H1 (cell line): ENCODE measurements around the gene CORO7. TPM values are rescaled to one million over a fixed set of nuclear protein-coding genes. Genes with fewer than 3 reads are reported as not detected.

Experiments used
- CTCF ChIA-PET: fragments of 300-600 bp; sonication (Branson Sonifier 250); formaldehyde crosslinking; loops from one replicate; lab custom pipeline; 2021; ENCODE audit not compliant: partially characterized antibody; lab: Charles Lee
- POLR2A ChIA-PET: fragments of 300-600 bp; sonication (Branson Sonifier 250); formaldehyde crosslinking; loops from one replicate; lab custom pipeline; 2021; ENCODE audit warnings: inconsistent platforms; ENCODE audit not compliant: partially characterized antibody; lab: Charles Lee
- DNase-seq, 2 experiments: peaks; one replicate each; pipeline versions ENCODE4 v3.0.0 to v3.0.0-alpha.2; 2010 to 2022; ENCODE audit warnings: low spot score in 2 of 2, low read depth in 1 of 2, mixed read lengths in 1 of 2
- FAIRE-seq: peaks from 2 replicates; lab custom pipeline; 2011; peaks lifted over from hg19 to GRCh38; lab: Jason Lieb, UNC
- H2AFZ ChIP-seq: 2 replicates; pipeline ENCODE4 v1.8.1; 2012; ENCODE audit warnings: low read length, inconsistent platforms
- H2AK5ac ChIP-seq: 2 replicates; pipeline ENCODE4 v1.6.1; 2013; ENCODE audit warnings: low read depth, low read length
- H2BK120ac ChIP-seq: replicated peaks from 2 replicates; pipeline ENCODE3; 2013; ENCODE audit warnings: low read depth, low read length, inconsistent platforms
- H2BK12ac ChIP-seq: 2 replicates; pipeline ENCODE4 v1.6.1; 2013; ENCODE audit warnings: low read depth, low read length
- H2BK15ac ChIP-seq: 2 replicates; pipeline ENCODE4 v1.6.1; 2013; ENCODE audit warnings: low read length
- H2BK20ac ChIP-seq: 2 replicates; pipeline ENCODE4 v1.6.1; 2013; ENCODE audit warnings: low read length
- H2BK5ac ChIP-seq: 2 replicates; pipeline ENCODE4 v1.6.1; 2013; ENCODE audit warnings: low read depth, low read length
- H3K14ac ChIP-seq: 2 replicates; pipeline ENCODE4 v1.6.1; 2013; ENCODE audit warnings: inconsistent platforms; ENCODE audit not compliant: insufficient read length
- H3K18ac ChIP-seq: 2 replicates; pipeline ENCODE4 v1.6.1; 2013; ENCODE audit warnings: low read length; ENCODE audit errors: extremely low read depth
- H3K23ac ChIP-seq: 2 replicates; pipeline ENCODE4 v1.6.1; 2013; ENCODE audit warnings: inconsistent platforms; ENCODE audit not compliant: insufficient read length
- H3K23me2 ChIP-seq: 2 replicates; pipeline ENCODE4 v1.6.1; 2013; ENCODE audit warnings: low read depth, low read length
- H3K27ac ChIP-seq: 2 replicates; pipeline ENCODE4 v1.6.1; 2011; ENCODE audit warnings: low read depth, low read length, inconsistent platforms
- H3K27me3 ChIP-seq, 4 experiments: replicated peaks in 1 of 4; 1 replicate in 1 of 4; 2 replicates in 3 of 4; pipeline versions ENCODE4 v1.6.1 to v1.8.1; 2011 to 2013; ENCODE audit warnings: low read length in 3 of 4, mild to moderate bottlenecking in 3 of 4, inconsistent platforms in 2 of 4, mixed read lengths in 2 of 4, moderate library complexity in 1 of 4; ENCODE audit not compliant: control insufficient read depth in 3 of 4, insufficient read depth in 3 of 4; ENCODE audit errors: extremely low read depth in 1 of 4
- H3K36me3 ChIP-seq, 4 experiments: 2 replicates each; pipeline versions ENCODE4 v1.6.1 to v1.8.1; 2011 to 2013; ENCODE audit warnings: mild to moderate bottlenecking in 4 of 4, low read length in 3 of 4, moderate library complexity in 2 of 4, control low read depth in 1 of 4, inconsistent platforms in 1 of 4; ENCODE audit not compliant: insufficient read depth in 4 of 4, control insufficient read depth in 2 of 4
- H3K4ac ChIP-seq: replicated peaks from 2 replicates; pipeline ENCODE3; 2013; ENCODE audit warnings: low read length, low read depth, mixed read lengths, inconsistent platforms; ENCODE audit not compliant: insufficient read length
- H3K4me1 ChIP-seq, 4 experiments: replicated peaks in 1 of 4; 1 replicate in 1 of 4; 2 replicates in 3 of 4; pipeline versions ENCODE4 v1.6.1 to v1.8.1; 2011 to 2013; ENCODE audit warnings: low read length in 3 of 4, inconsistent platforms in 2 of 4, mixed read lengths in 1 of 4; ENCODE audit not compliant: insufficient read depth in 4 of 4, control insufficient read depth in 3 of 4
- H3K4me2 ChIP-seq, 2 experiments: 2 replicates each; pipeline versions ENCODE4 v1.6.1 to v1.8.1; 2011 to 2013; ENCODE audit warnings: low read depth in 2 of 2, low read length in 2 of 2, control low read depth in 1 of 2, inconsistent platforms in 1 of 2, mild to moderate bottlenecking in 1 of 2; ENCODE audit not compliant: insufficient read depth in 1 of 2
- H3K4me3 ChIP-seq, 4 experiments: fragments of 200-600, 300-600 bp in 1 of 4; sonication (generic), shearing (Covaris generic), sonication (Bioruptor Twin) in 1 of 4; 2 replicates each; pipeline versions ENCODE4 v1.5.1 to v1.8.1; 2011 to 2016; ENCODE audit warnings: low read length in 4 of 4, low read depth in 3 of 4, control low read depth in 2 of 4, inconsistent platforms in 2 of 4, mild to moderate bottlenecking in 2 of 4, mixed read lengths in 1 of 4, moderate library complexity in 1 of 4; ENCODE audit not compliant: insufficient read depth in 2 of 4; ENCODE audit errors: extremely low read depth in 1 of 4
- H3K56ac ChIP-seq: replicated peaks from 2 replicates; pipeline ENCODE3; 2013; ENCODE audit warnings: low read depth, mild to moderate bottlenecking, mixed read lengths, low read length, inconsistent platforms; ENCODE audit not compliant: insufficient read length
- H3K79me1 ChIP-seq: 2 replicates; pipeline ENCODE4 v1.6.1; 2013; ENCODE audit warnings: low read depth, low read length, control low read depth
- H3K79me2 ChIP-seq, 2 experiments: 2 replicates each; pipeline versions ENCODE4 v1.6.1 to v1.8.1; 2012 to 2013; ENCODE audit warnings: low read length in 2 of 2, mild to moderate bottlenecking in 2 of 2, inconsistent platforms in 1 of 2; ENCODE audit not compliant: insufficient read depth in 2 of 2, control insufficient read depth in 1 of 2
- H3K9ac ChIP-seq, 4 experiments: replicated peaks in 1 of 4; 1 replicate in 1 of 4; 2 replicates in 3 of 4; pipeline versions ENCODE4 v1.6.1 to v1.8.1; 2011 to 2013; ENCODE audit warnings: low read depth in 3 of 4, low read length in 3 of 4, control low read depth in 2 of 4, mild to moderate bottlenecking in 2 of 4, moderate library complexity in 2 of 4, inconsistent platforms in 1 of 4; ENCODE audit errors: extremely low read depth in 1 of 4
- H3K9me3 ChIP-seq, 2 experiments: 2 replicates each; pipeline versions ENCODE4 v1.6.1 to v1.8.1; 2012 to 2013; ENCODE audit warnings: mild to moderate bottlenecking in 2 of 2, moderate library complexity in 2 of 2, control low read depth in 1 of 2, inconsistent platforms in 1 of 2, low read depth in 1 of 2, low read length in 1 of 2, mixed read lengths in 1 of 2; ENCODE audit not compliant: insufficient read depth in 2 of 2
- H4K20me1 ChIP-seq, 2 experiments: replicated peaks in 1 of 2; 2 replicates each; pipeline versions ENCODE3 to v1.8.1; 2011 to 2013; ENCODE audit warnings: inconsistent platforms in 2 of 2, low read length in 2 of 2, mild to moderate bottlenecking in 1 of 2; ENCODE audit not compliant: insufficient read depth in 2 of 2, control insufficient read depth in 1 of 2
- H4K5ac ChIP-seq: 2 replicates; pipeline ENCODE4 v1.6.1; 2013; ENCODE audit warnings: low read length, low read depth, mixed read lengths, inconsistent platforms; ENCODE audit not compliant: insufficient read length
- H4K8ac ChIP-seq: 2 replicates; pipeline ENCODE4 v1.8.0; 2013; ENCODE audit warnings: mild to moderate bottlenecking, moderate library complexity, low read length, inconsistent platforms; ENCODE audit not compliant: insufficient read depth; ENCODE audit errors: extremely low read depth
- H4K91ac ChIP-seq: replicated peaks from 2 replicates; pipeline ENCODE3; 2013; ENCODE audit warnings: low read length, mixed read lengths, inconsistent platforms; ENCODE audit not compliant: insufficient read length
- KDM1A ChIP-seq: fragments of 200-600, 300-600 bp; sonication (generic); IDR thresholded peaks from 2 replicates; pipeline ENCODE4 v1.7.1; 2016; ENCODE audit warnings: mild to moderate bottlenecking, low read length, borderline replicate concordance
- KDM5A ChIP-seq: fragments of 200-600 bp; IDR thresholded peaks from 2 replicates; pipeline ENCODE4 v1.7.1; 2012; ENCODE audit warnings: mild to moderate bottlenecking, low read length, inconsistent platforms, mixed read lengths
- MAFK ChIP-seq: IDR thresholded peaks from 2 replicates; pipeline ENCODE4 v1.6.1; 2012; ENCODE audit warnings: low read depth, mild to moderate bottlenecking, improper control_type of control experiment, low read length
- NANOG ChIP-seq: IDR thresholded peaks from 2 replicates; pipeline ENCODE4 v1.6.1; 2011; ENCODE audit warnings: low read length, low read depth, mild to moderate bottlenecking, inconsistent platforms; ENCODE audit not compliant: insufficient read depth, poor library complexity, severe bottlenecking
- WGBS, 2 experiments: shearing (Covaris generic) in 1 of 2; methylation state at CpG; one replicate each; pipeline versions ENCODE4 v1.1.6 to v1.1.7; 2013 to 2015; ENCODE audit warnings: low lambda C conversion rate in 2 of 2, mixed read lengths in 2 of 2, inconsistent platforms in 1 of 2, low coverage in 1 of 2, missing lambda C conversion rate in 1 of 2; ENCODE audit not compliant: insufficient replicate concordance in 2 of 2, insufficient coverage in 1 of 2, insufficient read length in 1 of 2; ENCODE audit errors: extremely low coverage in 1 of 2, missing lambda C conversion rate in 1 of 2; 5-methylcytosine and 5-hydroxymethylcytosine counted together
- polyA plus RNA-seq, 7 experiments: library from polyadenylated mRNA; depleted of rRNA in 3 of 7; stranded (reverse) in 5 of 7; unstranded in 2 of 7; fragments of >200 nt in 5 of 7; fragments of 200-250 nt in 2 of 7; gene quantifications; 1 replicate in 5 of 7; 2 replicates in 1 of 7; 4 replicates in 1 of 7; pipeline versions ENCODE4 v1.2.1 to v1.2.3, GENCODE V29; 2011 to 2013; ENCODE audit warnings: missing spikeins in 2 of 7, mixed read lengths in 2 of 7
- total RNA-seq: library from RNA; stranded (reverse); fragmentation: NEBNext Ultra II Directional; extraction: Animal tissue kit (Norgen Biotek cat#: 25700); gene quantifications from 2 replicates; pipeline ENCODE4 v1.2.1, GENCODE V29; 2021
- TF ChIP-seq, protein P1 (sequence below): IDR thresholded peaks from 2 replicates; pipeline ENCODE4 v1.6.1; 2012; ENCODE audit warnings: low read length, inconsistent platforms

Gene CORO7
- total and polyA plus RNA-seq, 2 of the 8 experiments (the other 6 are each of a cell fraction or from before 2014, with no cell fraction given): 25.2 to 29.8 TPM

DNA sequence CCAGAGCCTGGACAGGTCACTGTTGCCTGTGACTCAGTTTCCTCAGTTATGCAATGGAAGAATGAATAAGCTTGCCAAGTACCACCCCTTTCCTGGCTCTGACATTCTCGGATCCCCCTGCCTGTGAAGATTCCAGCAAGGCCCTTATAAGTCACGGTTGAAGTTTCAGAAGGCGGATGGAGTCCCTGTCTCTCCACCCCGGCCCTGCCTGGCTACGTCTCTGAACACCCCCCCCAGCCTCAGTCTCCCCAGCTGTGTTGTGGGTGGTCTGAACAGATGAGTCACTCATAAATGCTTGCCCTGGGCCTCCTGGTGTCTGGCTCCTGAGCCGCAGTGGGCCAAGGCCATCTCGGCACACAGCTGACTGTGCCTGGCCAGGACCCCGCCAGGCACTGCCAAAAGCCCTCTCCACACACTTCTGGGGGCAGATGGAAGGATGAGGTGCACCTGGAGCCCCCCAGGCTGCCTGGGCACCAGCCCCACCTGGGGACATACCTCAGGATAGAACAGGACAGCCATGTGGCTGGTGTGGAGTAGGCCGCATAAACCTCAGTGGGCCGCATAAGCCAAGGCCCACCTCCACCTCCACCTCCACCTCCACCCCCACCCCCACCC is 29.3 kb downstream of the CORO7 start:
- Histone ChIP-seq H3K9ac (no peak overlapping the region), H3K9me3 (no peaks in the 10 kb centered on the region), H3K56ac (no peak overlapping the region), H3K79me2 (no peaks in the 10 kb centered on the region), H3K23me2 (no peaks in the 10 kb centered on the region), H2BK12ac (no peak overlapping the region), H2AK5ac (no peak overlapping the region), H4K8ac (no peak overlapping the region), H3K36me3 (peaks cover 0 to 6% (median 2%) of the 10 kb centered on the region in 4 experiments; a peak in 2 of 8 replicates), H3K27ac (no peak overlapping the region), H4K5ac (no peak overlapping the region), H2BK20ac (no peak overlapping the region), H4K20me1 (peaks cover 3 to 7% of the 10 kb centered on the region in 2 experiments), H3K4me3 (no peak overlapping the region), H4K91ac (no peak overlapping the region), H2BK5ac (no peak overlapping the region), H3K4me1 (peaks cover 1 to 35% (median 30%) of the 10 kb centered on the region in 4 experiments), H3K79me1 (no peaks in the 10 kb centered on the region), H2AFZ (no peak overlapping the region), H3K14ac (no peak overlapping the region), H2BK120ac (no peak overlapping the region), H3K4ac (no peak overlapping the region), H2BK15ac (no peak overlapping the region), H3K4me2 (no peak overlapping the region), H3K18ac (no peak overlapping the region), H3K23ac (no peak overlapping the region), H3K27me3 (no peaks in the 10 kb centered on the region)
- ChIA-PET POLR2A (interaction anchor here (0.9 to 11.9 kb wide), 5 partner anchors 9 to 115 kb away, joined by 3 to 223 read pairs (median 4); no protein-coding TSS in a partner anchor), CTCF (interaction anchor here (1.3 to 24.8 kb wide), 4 partner anchors 11 to 27 kb away, joined by 5 to 659 read pairs (median 144); no protein-coding TSS in a partner anchor)
- 90% methylated on average over 8 of the region's 10 CpGs; no CpG with 5 or more reads in 1 of the 2 experiments for WGBS, 2 experiments
- TF ChIP-seq KDM1A: no peak
- no peak for TF ChIP-seq NANOG
- TF ChIP-seq MAFK: no peak
- TF ChIP-seq, protein P1, sequence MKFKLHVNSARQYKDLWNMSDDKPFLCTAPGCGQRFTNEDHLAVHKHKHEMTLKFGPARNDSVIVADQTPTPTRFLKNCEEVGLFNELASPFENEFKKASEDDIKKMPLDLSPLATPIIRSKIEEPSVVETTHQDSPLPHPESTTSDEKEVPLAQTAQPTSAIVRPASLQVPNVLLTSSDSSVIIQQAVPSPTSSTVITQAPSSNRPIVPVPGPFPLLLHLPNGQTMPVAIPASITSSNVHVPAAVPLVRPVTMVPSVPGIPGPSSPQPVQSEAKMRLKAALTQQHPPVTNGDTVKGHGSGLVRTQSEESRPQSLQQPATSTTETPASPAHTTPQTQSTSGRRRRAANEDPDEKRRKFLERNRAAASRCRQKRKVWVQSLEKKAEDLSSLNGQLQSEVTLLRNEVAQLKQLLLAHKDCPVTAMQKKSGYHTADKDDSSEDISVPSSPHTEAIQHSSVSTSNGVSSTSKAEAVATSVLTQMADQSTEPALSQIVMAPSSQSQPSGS: no peak
- no peak for TF ChIP-seq KDM5A
- no peak for FAIRE-seq
- no peak for DNase-seq
